Stomach (tissue), 9 donors: ENCODE measurements around the gene TGFB1. TPM values are rescaled to one million over a fixed set of nuclear protein-coding genes. Genes with fewer than 3 reads are reported as not detected.

Experiments used
- DNase-seq, 2 donors: peaks; one replicate each; pipeline versions ENCODE4 v3.0.0 to v3.0.0-alpha.2; 2013 to 2019
- H3K27ac ChIP-seq, 5 donors: fragments of 200-600 bp in 4 of 5; sonication (generic) in 4 of 5; one replicate each; pipeline ENCODE4 v1.5.1; 2013 to 2019; ENCODE audit warnings: mild to moderate bottlenecking in 1 of 5, moderate library complexity in 1 of 5
- H3K27me3 ChIP-seq, 3 donors: fragments of 200-600 bp; sonication (generic); one replicate each; pipeline ENCODE4 v1.5.1; 2017 to 2019; ENCODE audit warnings: mixed run types in 1 of 3
- H3K36me3 ChIP-seq, 4 donors: fragments of 200-600 bp; sonication (generic); 1 replicate in 3 of 4; 2 replicates in 1 of 4; pipeline ENCODE4 v1.5.1; 2016 to 2019
- H3K4me1 ChIP-seq, 4 donors: fragments of 200-600 bp; sonication (generic); one replicate each; pipeline ENCODE4 v1.5.1; 2016 to 2019
- H3K4me3 ChIP-seq, 4 donors: fragments of 200-600 bp; sonication (generic) in 3 of 4; one replicate each; pipeline ENCODE4 v1.5.1; 2016 to 2019; ENCODE audit warnings: mild to moderate bottlenecking in 1 of 4
- H3K9me3 ChIP-seq, 4 donors: fragments of 200-600 bp; sonication (generic); one replicate each; pipeline ENCODE4 v1.5.1; 2016 to 2019
- EP300 ChIP-seq: sonication (generic); formaldehyde crosslinking; IDR thresholded peaks from one replicate; pipeline ENCODE4 v1.6.1; 2017; ENCODE audit warnings: antibody characterized with exemption
- POLR2A ChIP-seq, 4 donors: fragments of 450-650 bp; IDR thresholded peaks; one replicate each; pipeline ENCODE4 v1.6.1; 2016; ENCODE audit warnings: antibody characterized with exemption in 4 of 4, control low read depth in 2 of 4, mild to moderate bottlenecking in 1 of 4, moderate library complexity in 1 of 4
- POLR2AphosphoS5 ChIP-seq, 3 donors: sonication (generic); formaldehyde crosslinking; IDR thresholded peaks; one replicate each; pipeline ENCODE4 v1.6.1; 2016; ENCODE audit warnings: antibody characterized with exemption in 3 of 3
- WGBS, 5 donors: extraction: QIAGEN DNeasy Blood & Tissue Kit in 3 of 5; methylation state at CpG; one replicate each; pipeline versions ENCODE4 v1.1.5 to v1.1.7; 2013 to 2018; 5-methylcytosine and 5-hydroxymethylcytosine counted together
- intact Hi-C: fragments of 100-400 bp; cut with DNase I; formaldehyde crosslinking; loops from one replicate; pipeline ENCODE4 v1.15.1; 2023; ENCODE audit warnings: low total_unique reads
- polyA plus RNA-seq, 3 donors: library from polyadenylated mRNA; stranded (reverse); fragments of 200-250 nt; gene quantifications; one replicate each; pipeline ENCODE4 v1.2.3, GENCODE V29; 2013
- total RNA-seq, 5 donors: library from RNA; depleted of rRNA; stranded (reverse); fragments of >200 nt; gene quantifications; one replicate each; pipeline versions ENCODE4 v1.1.0 to v1.2.3, GENCODE V29; 2014 to 2016
- TF ChIP-seq, protein P1 (sequence below), 7 experiments: fragments of 450-650 bp in 4 of 7; fragments of 200-600 bp in 3 of 7; sonication (generic) in 3 of 7; IDR thresholded peaks; one replicate each; pipeline ENCODE4 v1.5.1; 2016 to 2019; ENCODE audit warnings: antibody characterized with exemption in 7 of 7, control low read depth in 2 of 7, mild to moderate bottlenecking in 1 of 7
- donor health status: healthy with polysubstance abuse.
- donor health status: Bipolar disorder and iron deficiency.
- donor health status: healthy.

Gene TGFB1
- total and polyA plus RNA-seq, 8 donors: 1.3 to 54.3 (median 14.5) TPM

- H3K27me3 ChIP-seq: no peaks in the 10 kb centered on the region
- 36 to 69% (median 60%) methylated on average over 10 of the region's 10 CpGs for WGBS, 5 donors
These were observed 54.5 kb downstream of the TGFB1 start for GRCh38 chr19:41299046-41299754.

GRCh38 chr19:41298348-41298964 lies 55.3 kb downstream of the TGFB1 start:
- intact Hi-C loops: no loop called here
- Histone ChIP-seq H3K27me3 (no peaks in the 10 kb centered on the region), H3K4me3 (no peak overlapping the region), H3K27ac (peak overlapping the region; percentile 65 to 98 (median 85)), H3K9me3 (no peaks in the 10 kb centered on the region), H3K36me3 (peaks cover 64 to 99% (median 92%) of the 10 kb centered on the region in 4 donors), H3K4me1 (peaks cover 57 to 92% (median 66%) of the 10 kb centered on the region in 4 donors)
- peak in 2 of 3 donors; percentile 39 to 79 for TF ChIP-seq POLR2AphosphoS5 (IDR thresholded peaks at IDR 0.05)
- TF ChIP-seq, protein P1, sequence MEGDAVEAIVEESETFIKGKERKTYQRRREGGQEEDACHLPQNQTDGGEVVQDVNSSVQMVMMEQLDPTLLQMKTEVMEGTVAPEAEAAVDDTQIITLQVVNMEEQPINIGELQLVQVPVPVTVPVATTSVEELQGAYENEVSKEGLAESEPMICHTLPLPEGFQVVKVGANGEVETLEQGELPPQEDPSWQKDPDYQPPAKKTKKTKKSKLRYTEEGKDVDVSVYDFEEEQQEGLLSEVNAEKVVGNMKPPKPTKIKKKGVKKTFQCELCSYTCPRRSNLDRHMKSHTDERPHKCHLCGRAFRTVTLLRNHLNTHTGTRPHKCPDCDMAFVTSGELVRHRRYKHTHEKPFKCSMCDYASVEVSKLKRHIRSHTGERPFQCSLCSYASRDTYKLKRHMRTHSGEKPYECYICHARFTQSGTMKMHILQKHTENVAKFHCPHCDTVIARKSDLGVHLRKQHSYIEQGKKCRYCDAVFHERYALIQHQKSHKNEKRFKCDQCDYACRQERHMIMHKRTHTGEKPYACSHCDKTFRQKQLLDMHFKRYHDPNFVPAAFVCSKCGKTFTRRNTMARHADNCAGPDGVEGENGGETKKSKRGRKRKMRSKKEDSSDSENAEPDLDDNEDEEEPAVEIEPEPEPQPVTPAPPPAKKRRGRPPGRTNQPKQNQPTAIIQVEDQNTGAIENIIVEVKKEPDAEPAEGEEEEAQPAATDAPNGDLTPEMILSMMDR (IDR thresholded peaks at IDR 0.05): no peak
- peak; percentile 63 to 94 for DNase-seq
- 24 to 35% (median 24%) methylated on average over 4 of the region's 4 CpGs for WGBS, 5 donors

More at GRCh38 chr19:41299046-41299754, 54.5 kb downstream of the TGFB1 start:
- Histone ChIP-seq H3K4me3 (no peak overlapping the region), H3K9me3 (no peaks in the 10 kb centered on the region), H3K36me3 (peaks cover 64 to 99% (median 92%) of the 10 kb centered on the region in 4 donors), H3K27ac (peak overlapping the region in 4 of 5 donors; percentile 83 to 98 (median 86)), H3K4me1 (peaks cover 57 to 93% (median 66%) of the 10 kb centered on the region in 4 donors)
- TF ChIP-seq POLR2AphosphoS5 (IDR thresholded peaks at IDR 0.05) (peak in 2 of 3 donors; percentile 21 to 43), EP300 (no peak), POLR2A (IDR thresholded peaks at IDR 0.05) (no peak)
- TF ChIP-seq, protein P1 (IDR thresholded peaks at IDR 0.05): no peak
- no peak for DNase-seq
- intact Hi-C loops: no loop called here

DNA sequence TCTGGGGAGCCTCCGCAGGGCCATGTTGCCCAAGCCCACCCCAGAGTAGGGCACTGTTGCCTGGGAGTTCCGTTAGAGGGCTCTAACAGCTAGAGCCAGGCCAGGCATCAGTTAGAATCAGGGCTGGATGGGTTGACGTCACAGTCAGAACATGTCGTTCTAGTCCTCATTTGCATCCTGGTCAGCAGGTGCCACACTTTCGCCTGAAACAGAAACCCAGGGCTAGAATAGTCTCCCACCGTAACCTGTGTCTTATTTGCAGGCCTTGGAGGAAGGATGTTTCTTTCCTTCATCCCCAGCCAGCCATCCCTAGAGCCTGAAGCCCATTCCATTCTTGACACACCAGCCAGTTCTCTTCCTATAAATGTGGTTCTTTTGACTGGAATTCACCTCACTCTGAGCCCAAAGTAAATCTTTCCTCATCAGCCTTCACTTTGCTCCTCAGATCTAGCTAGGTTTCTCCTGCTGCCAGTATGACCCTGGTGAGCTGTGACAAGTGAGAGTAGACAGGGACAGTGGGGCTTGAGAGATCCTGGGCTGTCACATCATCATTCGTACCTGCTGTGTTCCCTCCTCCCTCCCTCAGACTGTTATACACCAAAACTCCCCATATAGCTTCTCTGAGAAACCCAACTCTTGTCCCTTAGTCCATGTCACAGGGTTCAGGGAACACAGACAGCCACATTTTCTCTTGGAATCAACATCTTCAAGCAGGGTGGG lies 55.9 kb downstream of the TGFB1 start:
- WGBS, 5 donors: 39 to 57% (median 51%) methylated on average over 7 of the region's 7 CpGs

More for the DNA sequence above, 55.9 kb downstream of the TGFB1 start:
- peaks cover 57 to 95% (median 66%) of the 10 kb centered on the region in 4 donors for H3K4me1 ChIP-seq
- H3K4me3 ChIP-seq: no peak overlapping the region
- DNase-seq: peak; percentile 46 to 50
- TF ChIP-seq POLR2AphosphoS5 (IDR thresholded peaks at IDR 0.05) (peak in 1 of 3 donors; percentile 18), EP300 (peak; percentile 52), POLR2A (IDR thresholded peaks at IDR 0.05) (no peak)
- TF ChIP-seq, protein P1 (IDR thresholded peaks at IDR 0.05): no peak
- H3K27me3 ChIP-seq: no peaks in the 10 kb centered on the region
- H3K27ac ChIP-seq: peak overlapping the region; percentile 65 to 98 (median 85)
- H3K36me3 ChIP-seq: peaks cover 66 to 99% (median 92%) of the 10 kb centered on the region in 4 donors
- no peaks in the 10 kb centered on the region for H3K9me3 ChIP-seq
- intact Hi-C loops: no loop called here
